ENCODE results near the gene GPRIN2. TPM values are rescaled to one million over a fixed set of nuclear protein-coding genes. Genes with fewer than 3 reads are reported as not detected.
"Not testable (repeated sequence)": the region's sequence is repeated elsewhere in the genome, so short reads cannot be mapped to it uniquely, and the experiment has no call there.

GPRIN2 gene
- total RNA-seq (2022) (9.5 and 12.8 TPM in 2 replicates), Bru-seq, nascent RNA (percentile 49 among the genes with signal in this experiment), BruChase-seq, experiment 1, labeled RNA remaining after a 6-hour chase (percentile 65 among the genes with signal in this experiment), BruChase-seq, experiment 2, labeled RNA remaining after a 2-hour chase (percentile 73 among the genes with signal in this experiment)
- long read RNA-seq, partial matches to known transcripts = 0 of 10 reads
- long read RNA-seq, other reads (novel, unspliced or antisense) = 6 of 10 reads

DNA sequence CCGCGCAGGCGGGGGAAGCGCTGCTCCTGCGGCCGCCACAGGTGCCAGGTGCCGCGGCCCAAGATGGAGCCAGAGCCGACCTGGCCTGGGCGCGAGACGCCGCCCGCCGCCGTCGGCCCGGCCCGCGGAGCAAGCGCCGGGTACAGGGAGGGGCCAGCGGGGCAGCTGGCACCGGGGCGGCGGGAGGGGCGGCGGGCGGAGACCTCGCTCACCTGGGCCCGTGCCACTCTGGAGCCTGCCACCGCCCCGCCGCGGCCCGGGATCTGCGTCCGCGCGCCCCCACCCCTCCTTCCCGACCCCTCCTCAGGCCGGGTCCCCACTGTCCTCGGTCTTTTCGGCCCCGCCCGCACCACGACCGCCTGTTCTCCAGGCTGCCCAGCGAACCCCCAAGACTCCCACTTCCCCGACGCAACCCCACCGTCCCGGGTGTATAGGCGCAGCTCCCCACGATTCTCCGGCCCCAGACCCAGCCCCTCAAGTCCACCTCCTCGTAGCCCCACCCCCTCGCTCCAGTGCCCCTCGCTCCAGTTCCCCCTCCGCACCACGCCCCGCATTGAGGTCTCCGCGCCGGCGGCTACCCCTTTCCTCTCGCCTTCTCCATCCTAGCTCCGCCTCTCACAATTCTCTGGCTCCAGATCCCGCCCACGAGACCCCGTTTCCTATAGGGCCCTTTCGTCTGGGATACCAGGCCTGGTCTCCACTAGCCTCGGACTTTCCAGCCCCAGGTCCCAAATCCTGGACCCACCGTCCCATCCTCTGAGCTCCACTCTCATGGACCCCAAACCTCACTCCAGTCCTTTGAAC is at the start of gene GPRIN2:
GPRIN2 (minus strand) TSS at position 144 of the 804 bp plus-strand sequence. CDS start 5,922 bp downstream, outside the sequence.
- CTCF ChIA-PET = interaction anchor here (0.7 kb wide), 1 partner anchor 11 kb away, joined by 3 read pairs; no protein-coding TSS in a partner anchor
- Mint-ChIP-seq H3K36me3 (ENCODE audit: insufficient read depth, unreplicated experiment) (peaks cover 19% of the 10 kb centered on the region), H3K4me1 (ENCODE audit: low read depth, unreplicated experiment) (no peaks in the 10 kb centered on the region), H3K27ac (ENCODE audit: unreplicated experiment) (peak within 1 kb of the TSS; percentile 60), H3K9me3 (ENCODE audit: low read depth, unreplicated experiment) (no peaks in the 10 kb centered on the region), H3K4me3 (ENCODE audit: low read depth, unreplicated experiment) (no peak within 1 kb of the TSS), H3K27me3 (ENCODE audit: unreplicated experiment) (no peaks in the 10 kb centered on the region)
- no TSS peak for BruUV-seq (replicated peaks)
- DNase-seq = peak; percentile 73
- TF ChIP-seq, protein P1, sequence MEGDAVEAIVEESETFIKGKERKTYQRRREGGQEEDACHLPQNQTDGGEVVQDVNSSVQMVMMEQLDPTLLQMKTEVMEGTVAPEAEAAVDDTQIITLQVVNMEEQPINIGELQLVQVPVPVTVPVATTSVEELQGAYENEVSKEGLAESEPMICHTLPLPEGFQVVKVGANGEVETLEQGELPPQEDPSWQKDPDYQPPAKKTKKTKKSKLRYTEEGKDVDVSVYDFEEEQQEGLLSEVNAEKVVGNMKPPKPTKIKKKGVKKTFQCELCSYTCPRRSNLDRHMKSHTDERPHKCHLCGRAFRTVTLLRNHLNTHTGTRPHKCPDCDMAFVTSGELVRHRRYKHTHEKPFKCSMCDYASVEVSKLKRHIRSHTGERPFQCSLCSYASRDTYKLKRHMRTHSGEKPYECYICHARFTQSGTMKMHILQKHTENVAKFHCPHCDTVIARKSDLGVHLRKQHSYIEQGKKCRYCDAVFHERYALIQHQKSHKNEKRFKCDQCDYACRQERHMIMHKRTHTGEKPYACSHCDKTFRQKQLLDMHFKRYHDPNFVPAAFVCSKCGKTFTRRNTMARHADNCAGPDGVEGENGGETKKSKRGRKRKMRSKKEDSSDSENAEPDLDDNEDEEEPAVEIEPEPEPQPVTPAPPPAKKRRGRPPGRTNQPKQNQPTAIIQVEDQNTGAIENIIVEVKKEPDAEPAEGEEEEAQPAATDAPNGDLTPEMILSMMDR (IDR thresholded peaks at IDR 0.05; ENCODE audit: unreplicated experiment) = no peak
- intact Hi-C loops (cut with micrococcal nuclease; ENCODE audit: unreplicated experiment) = loop anchor here (5.0 kb wide), 1 partner anchor 324 kb away; no protein-coding TSS in a partner anchor

DNA sequence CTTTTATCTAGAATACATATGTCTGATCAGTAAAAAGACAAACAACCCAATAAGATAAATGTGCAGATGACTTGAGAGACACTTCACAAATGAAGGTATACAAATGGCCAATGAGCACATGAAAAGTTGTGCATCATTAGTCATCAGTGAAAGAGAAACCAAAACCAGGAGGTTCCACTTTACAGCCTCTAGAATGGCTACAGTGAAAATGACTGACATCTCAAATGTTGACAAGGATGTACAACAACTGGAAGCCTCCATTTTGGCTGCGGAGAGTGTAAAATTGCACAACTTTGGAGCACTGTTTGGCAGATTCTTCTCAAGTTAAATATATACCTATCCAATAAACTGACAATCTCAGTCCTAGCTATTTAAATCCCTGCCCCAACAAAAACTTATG is 44.1 kb upstream of the GPRIN2 start:
- H3K36me3 Mint-ChIP-seq (ENCODE audit: insufficient read depth, unreplicated experiment); BruUV-seq (replicated peaks); H3K9me3 Mint-ChIP-seq (ENCODE audit: low read depth, unreplicated experiment); H3K4me1 Mint-ChIP-seq (ENCODE audit: low read depth, unreplicated experiment); intact Hi-C loops (cut with micrococcal nuclease; ENCODE audit: unreplicated experiment); DNase-seq; H3K4me3 Mint-ChIP-seq (ENCODE audit: low read depth, unreplicated experiment); H3K27me3 Mint-ChIP-seq (ENCODE audit: unreplicated experiment); CTCF ChIA-PET; H3K27ac Mint-ChIP-seq (ENCODE audit: unreplicated experiment): not testable (repeated sequence)

- TF ChIP-seq, protein P1 (IDR thresholded peaks at IDR 0.05; ENCODE audit: unreplicated experiment) = peak; percentile 17
- BruUV-seq (replicated peaks); CTCF ChIA-PET; H3K27ac Mint-ChIP-seq (ENCODE audit: unreplicated experiment); DNase-seq; H3K27me3 Mint-ChIP-seq (ENCODE audit: unreplicated experiment); intact Hi-C loops (cut with micrococcal nuclease; ENCODE audit: unreplicated experiment); H3K4me1 Mint-ChIP-seq (ENCODE audit: low read depth, unreplicated experiment); H3K36me3 Mint-ChIP-seq (ENCODE audit: insufficient read depth, unreplicated experiment); H3K9me3 Mint-ChIP-seq (ENCODE audit: low read depth, unreplicated experiment): not testable (repeated sequence)
- H3K4me3 Mint-ChIP-seq (ENCODE audit: low read depth, unreplicated experiment) = peak overlapping the region; percentile 63
These were observed 41.3 kb upstream of the GPRIN2 start for GRCh38 chr10:46597616-46598246.

GRCh38 chr10:46596570-46596969 is 40.1 kb upstream of the GPRIN2 start:
- intact Hi-C loops (cut with micrococcal nuclease; ENCODE audit: unreplicated experiment); H3K36me3 Mint-ChIP-seq (ENCODE audit: insufficient read depth, unreplicated experiment); DNase-seq; H3K4me3 Mint-ChIP-seq (ENCODE audit: low read depth, unreplicated experiment); CTCF ChIA-PET; H3K4me1 Mint-ChIP-seq (ENCODE audit: low read depth, unreplicated experiment); BruUV-seq (replicated peaks); H3K9me3 Mint-ChIP-seq (ENCODE audit: low read depth, unreplicated experiment); H3K27me3 Mint-ChIP-seq (ENCODE audit: unreplicated experiment); H3K27ac Mint-ChIP-seq (ENCODE audit: unreplicated experiment): not testable (repeated sequence)

DNA sequence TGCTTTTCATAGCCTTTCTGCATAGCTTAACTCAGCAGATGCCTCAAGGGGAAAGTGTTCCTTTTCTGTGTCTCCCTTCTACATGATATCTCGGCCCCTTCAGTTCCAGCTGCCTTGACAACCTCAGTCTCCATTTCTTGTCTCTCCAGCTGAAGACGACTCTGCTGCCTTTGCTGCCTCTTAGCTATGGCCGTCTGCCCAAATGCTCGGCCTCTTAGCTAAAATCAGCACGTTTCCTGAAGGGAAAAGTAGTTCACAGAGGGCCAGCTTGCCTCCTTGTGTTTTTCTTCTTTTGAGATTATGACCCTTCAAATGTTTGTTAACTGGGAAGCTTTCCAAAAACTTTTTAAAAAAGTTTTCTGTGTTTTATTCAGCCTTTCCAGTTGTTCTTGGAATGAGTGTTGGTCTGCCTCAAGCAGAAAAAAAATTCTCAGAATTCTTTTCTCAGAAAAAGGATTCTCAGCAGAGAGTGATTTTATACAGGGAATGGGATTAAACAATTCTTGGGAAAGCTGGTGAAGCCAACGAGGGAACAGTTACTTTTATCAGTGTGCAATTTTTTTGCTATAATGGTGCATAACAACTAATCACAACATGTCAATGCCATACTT is 38.1 kb upstream of the GPRIN2 start:
- H3K27ac Mint-ChIP-seq (ENCODE audit: unreplicated experiment); CTCF ChIA-PET; H3K4me1 Mint-ChIP-seq (ENCODE audit: low read depth, unreplicated experiment); H3K27me3 Mint-ChIP-seq (ENCODE audit: unreplicated experiment); intact Hi-C loops (cut with micrococcal nuclease; ENCODE audit: unreplicated experiment); H3K36me3 Mint-ChIP-seq (ENCODE audit: insufficient read depth, unreplicated experiment); DNase-seq; H3K9me3 Mint-ChIP-seq (ENCODE audit: low read depth, unreplicated experiment); H3K4me3 Mint-ChIP-seq (ENCODE audit: low read depth, unreplicated experiment); BruUV-seq (replicated peaks): not testable (repeated sequence)

DNA sequence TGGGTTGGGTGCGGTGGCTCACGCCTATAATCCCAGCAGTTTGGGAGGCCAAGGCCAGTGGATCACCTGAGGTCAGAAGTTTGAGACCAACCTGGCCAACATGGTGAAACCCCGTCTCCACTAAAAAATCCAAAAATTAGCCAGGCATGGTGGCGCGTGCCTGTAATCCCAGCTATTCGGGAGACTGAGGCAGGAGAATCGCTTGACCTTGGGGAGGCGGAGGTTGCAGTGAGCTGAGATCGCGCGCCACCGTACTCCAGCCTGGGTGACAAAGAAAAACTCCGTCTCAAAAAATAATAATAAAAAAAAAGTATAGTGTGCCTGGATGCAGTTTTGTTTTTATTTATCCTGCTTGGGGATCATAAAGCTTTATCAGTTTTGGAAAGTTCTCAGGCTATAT is 36.8 kb upstream of the GPRIN2 start:
- intact Hi-C loops (cut with micrococcal nuclease; ENCODE audit: unreplicated experiment); CTCF ChIA-PET; BruUV-seq (replicated peaks); H3K36me3 Mint-ChIP-seq (ENCODE audit: insufficient read depth, unreplicated experiment); H3K4me1 Mint-ChIP-seq (ENCODE audit: low read depth, unreplicated experiment); H3K4me3 Mint-ChIP-seq (ENCODE audit: low read depth, unreplicated experiment); H3K27ac Mint-ChIP-seq (ENCODE audit: unreplicated experiment); H3K27me3 Mint-ChIP-seq (ENCODE audit: unreplicated experiment); DNase-seq; H3K9me3 Mint-ChIP-seq (ENCODE audit: low read depth, unreplicated experiment): not testable (repeated sequence)

- CTCF ChIA-PET; H3K4me3 Mint-ChIP-seq (ENCODE audit: low read depth, unreplicated experiment); DNase-seq; H3K27ac Mint-ChIP-seq (ENCODE audit: unreplicated experiment); H3K9me3 Mint-ChIP-seq (ENCODE audit: low read depth, unreplicated experiment); H3K4me1 Mint-ChIP-seq (ENCODE audit: low read depth, unreplicated experiment); H3K27me3 Mint-ChIP-seq (ENCODE audit: unreplicated experiment); intact Hi-C loops (cut with micrococcal nuclease; ENCODE audit: unreplicated experiment); BruUV-seq (replicated peaks); H3K36me3 Mint-ChIP-seq (ENCODE audit: insufficient read depth, unreplicated experiment): not testable (repeated sequence)
These were observed 34.6 kb upstream of the GPRIN2 start for GRCh38 chr10:46591053-46591452.

DNA sequence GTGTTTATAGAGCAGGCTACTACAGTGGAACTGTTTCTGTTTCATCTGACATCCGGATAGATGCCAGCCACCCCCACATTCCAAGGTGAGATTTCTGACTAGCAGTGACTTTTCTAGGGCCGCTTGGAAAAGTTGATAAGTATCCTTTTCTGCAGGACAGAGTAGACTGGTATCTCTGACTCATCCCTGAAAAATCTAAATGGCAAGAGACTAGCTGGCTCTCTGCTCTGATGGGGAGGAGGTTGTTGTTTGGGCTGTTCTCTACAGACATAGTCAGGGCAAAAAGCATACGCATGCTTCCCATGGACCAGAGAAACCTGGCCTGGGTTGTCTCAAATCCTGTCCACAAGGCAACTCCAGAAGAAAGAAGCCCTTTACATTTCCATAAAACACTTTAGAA is 33.1 kb upstream of the GPRIN2 start:
- DNase-seq; CTCF ChIA-PET; H3K9me3 Mint-ChIP-seq (ENCODE audit: low read depth, unreplicated experiment); H3K4me1 Mint-ChIP-seq (ENCODE audit: low read depth, unreplicated experiment); H3K27me3 Mint-ChIP-seq (ENCODE audit: unreplicated experiment); BruUV-seq (replicated peaks); H3K36me3 Mint-ChIP-seq (ENCODE audit: insufficient read depth, unreplicated experiment); H3K4me3 Mint-ChIP-seq (ENCODE audit: low read depth, unreplicated experiment); H3K27ac Mint-ChIP-seq (ENCODE audit: unreplicated experiment); intact Hi-C loops (cut with micrococcal nuclease; ENCODE audit: unreplicated experiment): not testable (repeated sequence)

Data from Calu3 (cell line).